HL-60 (cell line): ENCODE measurements around the gene GALNT14.

Source experiments
- POLR2AphosphoS5 ChIP-seq: IDR thresholded peaks from 2 replicates; pipeline ENCODE4 v1.6.1; 2012; ENCODE audit warnings: low read depth
- TF ChIP-seq, protein P1 (sequence below): IDR thresholded peaks from one replicate; pipeline ENCODE4 v1.5.1; 2011; ENCODE audit warnings: low read length, control low read depth, inconsistent platforms; ENCODE audit not compliant: insufficient read depth
- TF ChIP-seq, protein P2 (sequence below): IDR thresholded peaks from 2 replicates; pipeline ENCODE4 v1.6.1; 2012; ENCODE audit warnings: low read depth; ENCODE audit not compliant: insufficient replicate concordance

DNA sequence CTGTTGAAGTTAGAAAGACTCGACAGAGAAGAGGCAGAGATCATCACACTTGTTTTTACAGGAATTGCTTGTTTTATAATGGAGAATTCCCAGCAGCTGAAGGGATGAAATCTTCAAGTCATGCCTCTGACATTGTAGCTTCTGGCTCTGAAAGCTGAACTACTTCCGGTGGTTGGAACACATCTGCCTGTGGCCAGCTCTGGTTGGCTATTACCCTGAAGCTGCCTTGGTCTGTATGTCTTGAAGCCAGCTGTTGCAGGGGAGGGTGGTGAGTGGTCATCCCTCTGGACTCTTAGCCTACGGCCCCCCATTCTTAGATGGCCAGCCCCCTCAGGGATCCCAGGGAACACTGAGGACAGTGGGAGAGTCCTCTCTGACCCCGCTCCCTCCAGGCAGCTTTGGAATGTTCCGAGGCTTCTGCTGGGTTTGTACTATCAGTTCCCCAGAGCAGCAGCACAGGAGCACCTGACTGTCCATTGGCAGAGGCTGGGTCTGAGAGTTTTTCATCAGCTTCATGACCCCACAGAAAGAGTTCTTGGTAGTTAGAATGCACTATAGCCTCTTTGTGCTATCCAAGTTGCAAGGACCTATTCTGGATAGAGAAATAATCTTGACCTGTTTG, 243.6 kb downstream of the GALNT14 start:
- TF ChIP-seq, protein P1, sequence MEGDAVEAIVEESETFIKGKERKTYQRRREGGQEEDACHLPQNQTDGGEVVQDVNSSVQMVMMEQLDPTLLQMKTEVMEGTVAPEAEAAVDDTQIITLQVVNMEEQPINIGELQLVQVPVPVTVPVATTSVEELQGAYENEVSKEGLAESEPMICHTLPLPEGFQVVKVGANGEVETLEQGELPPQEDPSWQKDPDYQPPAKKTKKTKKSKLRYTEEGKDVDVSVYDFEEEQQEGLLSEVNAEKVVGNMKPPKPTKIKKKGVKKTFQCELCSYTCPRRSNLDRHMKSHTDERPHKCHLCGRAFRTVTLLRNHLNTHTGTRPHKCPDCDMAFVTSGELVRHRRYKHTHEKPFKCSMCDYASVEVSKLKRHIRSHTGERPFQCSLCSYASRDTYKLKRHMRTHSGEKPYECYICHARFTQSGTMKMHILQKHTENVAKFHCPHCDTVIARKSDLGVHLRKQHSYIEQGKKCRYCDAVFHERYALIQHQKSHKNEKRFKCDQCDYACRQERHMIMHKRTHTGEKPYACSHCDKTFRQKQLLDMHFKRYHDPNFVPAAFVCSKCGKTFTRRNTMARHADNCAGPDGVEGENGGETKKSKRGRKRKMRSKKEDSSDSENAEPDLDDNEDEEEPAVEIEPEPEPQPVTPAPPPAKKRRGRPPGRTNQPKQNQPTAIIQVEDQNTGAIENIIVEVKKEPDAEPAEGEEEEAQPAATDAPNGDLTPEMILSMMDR, result no peak
- TF ChIP-seq POLR2AphosphoS5, result no peak
- TF ChIP-seq, protein P2, sequence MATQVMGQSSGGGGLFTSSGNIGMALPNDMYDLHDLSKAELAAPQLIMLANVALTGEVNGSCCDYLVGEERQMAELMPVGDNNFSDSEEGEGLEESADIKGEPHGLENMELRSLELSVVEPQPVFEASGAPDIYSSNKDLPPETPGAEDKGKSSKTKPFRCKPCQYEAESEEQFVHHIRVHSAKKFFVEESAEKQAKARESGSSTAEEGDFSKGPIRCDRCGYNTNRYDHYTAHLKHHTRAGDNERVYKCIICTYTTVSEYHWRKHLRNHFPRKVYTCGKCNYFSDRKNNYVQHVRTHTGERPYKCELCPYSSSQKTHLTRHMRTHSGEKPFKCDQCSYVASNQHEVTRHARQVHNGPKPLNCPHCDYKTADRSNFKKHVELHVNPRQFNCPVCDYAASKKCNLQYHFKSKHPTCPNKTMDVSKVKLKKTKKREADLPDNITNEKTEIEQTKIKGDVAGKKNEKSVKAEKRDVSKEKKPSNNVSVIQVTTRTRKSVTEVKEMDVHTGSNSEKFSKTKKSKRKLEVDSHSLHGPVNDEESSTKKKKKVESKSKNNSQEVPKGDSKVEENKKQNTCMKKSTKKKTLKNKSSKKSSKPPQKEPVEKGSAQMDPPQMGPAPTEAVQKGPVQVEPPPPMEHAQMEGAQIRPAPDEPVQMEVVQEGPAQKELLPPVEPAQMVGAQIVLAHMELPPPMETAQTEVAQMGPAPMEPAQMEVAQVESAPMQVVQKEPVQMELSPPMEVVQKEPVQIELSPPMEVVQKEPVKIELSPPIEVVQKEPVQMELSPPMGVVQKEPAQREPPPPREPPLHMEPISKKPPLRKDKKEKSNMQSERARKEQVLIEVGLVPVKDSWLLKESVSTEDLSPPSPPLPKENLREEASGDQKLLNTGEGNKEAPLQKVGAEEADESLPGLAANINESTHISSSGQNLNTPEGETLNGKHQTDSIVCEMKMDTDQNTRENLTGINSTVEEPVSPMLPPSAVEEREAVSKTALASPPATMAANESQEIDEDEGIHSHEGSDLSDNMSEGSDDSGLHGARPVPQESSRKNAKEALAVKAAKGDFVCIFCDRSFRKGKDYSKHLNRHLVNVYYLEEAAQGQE, result no peak
